Stimulated activated CD8-positive, alpha-beta memory T cell treated with anti-CD3 and anti-CD28 coated beads, Interleukin-4, amount 100 ng/mL, for 24 hours (primary cell): ENCODE data around the gene ADI1.

Source experiments
- DNase-seq: peaks from one replicate; pipeline ENCODE4 v3.0.0-alpha.2; 2020; ENCODE audit warnings: low read depth

Gene ADI1

DNA sequence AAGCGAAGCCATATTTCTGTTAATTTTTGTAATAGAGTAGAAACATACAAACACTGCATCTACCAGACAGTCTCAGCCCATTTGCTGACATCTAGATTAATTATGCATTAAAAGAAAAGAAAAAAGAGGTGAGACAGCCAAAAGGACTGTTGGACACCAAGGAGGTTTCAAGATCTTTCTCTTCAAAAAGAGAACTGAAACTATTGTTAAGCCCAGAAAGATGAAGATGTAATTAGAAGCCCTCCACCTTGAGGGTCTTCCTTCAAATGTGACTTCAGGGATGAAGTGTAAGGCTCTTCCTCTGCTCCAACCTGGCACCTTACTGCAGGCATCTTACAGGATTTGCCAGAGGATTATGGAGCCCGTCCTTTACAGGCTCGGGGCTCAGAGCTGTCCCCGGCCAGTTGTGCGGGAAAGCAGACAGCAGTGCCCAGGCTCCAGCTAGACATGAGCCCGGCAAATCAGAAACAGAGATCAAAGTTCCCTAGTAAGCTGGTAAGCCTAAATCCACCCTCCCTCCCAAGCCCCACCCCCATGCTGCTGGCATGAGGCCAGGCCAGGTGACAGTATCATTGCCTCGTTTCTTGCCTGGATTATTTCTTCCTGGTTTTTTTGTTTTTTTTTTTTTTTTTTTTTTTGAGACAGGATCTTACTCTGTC lies 38.9 kb downstream of the ADI1 start:
- no peak for DNase-seq

DNA sequence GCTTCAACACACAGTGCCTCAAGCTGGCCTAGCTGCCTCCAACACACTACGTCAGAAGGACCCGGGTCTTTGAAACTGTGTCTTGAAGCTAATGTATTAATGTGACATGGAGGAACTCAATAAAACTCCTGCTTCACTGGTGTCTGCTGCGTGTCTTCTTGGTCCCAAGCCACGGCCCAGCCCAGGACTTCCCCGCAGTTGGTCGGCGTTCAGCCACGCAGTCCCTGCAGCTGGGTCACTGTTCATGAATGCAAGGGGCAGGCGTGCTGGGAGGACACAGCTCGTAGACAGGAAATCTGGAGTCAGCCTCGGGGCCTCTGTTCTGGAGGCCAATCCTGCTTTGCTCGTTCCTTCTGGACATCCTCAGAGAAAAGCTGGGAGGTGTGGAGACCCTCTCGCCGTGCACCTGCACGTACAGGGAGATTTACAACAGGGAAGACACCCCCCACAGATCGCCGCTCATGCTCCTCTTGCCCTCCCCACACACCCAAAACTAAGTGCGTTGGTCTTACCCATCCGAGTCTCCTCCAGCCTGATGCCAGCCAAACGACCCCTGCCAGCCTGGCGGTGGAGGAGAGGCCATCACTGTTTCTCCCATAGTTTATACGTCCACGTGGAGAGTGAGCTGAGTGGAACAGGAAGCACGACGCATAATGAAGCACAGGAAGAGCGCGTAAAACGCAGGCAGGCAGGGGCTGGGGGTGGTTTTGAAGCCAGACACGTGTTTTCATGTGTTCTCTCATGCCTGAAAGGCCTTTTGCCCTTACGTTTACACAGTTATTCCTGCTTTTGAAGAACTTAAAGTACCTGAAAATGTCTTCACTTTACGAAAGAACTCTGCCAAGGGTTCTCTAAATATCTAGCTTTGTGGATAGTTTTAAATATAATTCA lies 39.7 kb downstream of the ADI1 start:
- DNase-seq, result no peak

DNA sequence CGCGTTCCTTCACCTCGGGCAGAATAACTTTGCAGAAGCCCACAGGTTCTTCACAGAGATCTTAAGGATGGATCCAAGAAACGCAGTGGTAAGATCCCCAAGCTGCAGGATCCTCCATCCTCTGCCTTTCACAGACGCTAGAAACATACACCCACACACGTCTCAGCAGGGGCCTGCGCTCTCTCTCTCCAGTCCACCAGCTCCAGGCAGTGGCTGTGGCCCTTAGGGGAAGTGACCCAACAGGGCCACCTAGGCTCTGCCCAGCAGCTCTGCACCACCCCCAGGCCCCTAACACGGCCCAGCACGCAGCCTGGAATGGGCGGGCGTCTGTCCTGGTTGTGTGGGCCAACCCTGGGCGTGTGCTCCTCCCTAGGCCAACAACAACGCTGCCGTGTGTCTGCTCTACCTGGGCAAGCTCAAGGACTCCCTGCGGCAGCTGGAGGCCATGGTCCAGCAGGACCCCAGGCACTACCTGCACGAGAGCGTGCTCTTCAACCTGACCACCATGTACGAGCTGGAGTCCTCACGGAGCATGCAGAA lies 40.4 kb downstream of the ADI1 start:
- DNase-seq, result no peak

DNA sequence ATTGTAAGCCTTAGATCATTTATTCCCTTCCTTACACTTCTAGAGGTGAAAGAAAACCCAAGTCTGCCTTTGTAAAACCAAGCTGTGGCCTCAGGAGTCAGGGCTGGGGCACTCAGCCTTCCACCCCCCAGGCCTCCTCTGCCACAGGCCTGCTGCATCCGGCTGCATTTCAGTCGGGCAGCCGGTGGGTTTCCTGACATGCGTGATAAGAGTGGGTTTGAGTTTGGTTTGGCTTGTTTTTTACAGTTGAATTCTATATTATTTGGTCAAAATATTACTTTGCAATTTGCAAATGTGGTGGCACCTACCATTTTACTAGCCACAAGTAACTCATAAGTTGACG lies 42.4 kb downstream of the ADI1 start:
- no peak for DNase-seq

DNA sequence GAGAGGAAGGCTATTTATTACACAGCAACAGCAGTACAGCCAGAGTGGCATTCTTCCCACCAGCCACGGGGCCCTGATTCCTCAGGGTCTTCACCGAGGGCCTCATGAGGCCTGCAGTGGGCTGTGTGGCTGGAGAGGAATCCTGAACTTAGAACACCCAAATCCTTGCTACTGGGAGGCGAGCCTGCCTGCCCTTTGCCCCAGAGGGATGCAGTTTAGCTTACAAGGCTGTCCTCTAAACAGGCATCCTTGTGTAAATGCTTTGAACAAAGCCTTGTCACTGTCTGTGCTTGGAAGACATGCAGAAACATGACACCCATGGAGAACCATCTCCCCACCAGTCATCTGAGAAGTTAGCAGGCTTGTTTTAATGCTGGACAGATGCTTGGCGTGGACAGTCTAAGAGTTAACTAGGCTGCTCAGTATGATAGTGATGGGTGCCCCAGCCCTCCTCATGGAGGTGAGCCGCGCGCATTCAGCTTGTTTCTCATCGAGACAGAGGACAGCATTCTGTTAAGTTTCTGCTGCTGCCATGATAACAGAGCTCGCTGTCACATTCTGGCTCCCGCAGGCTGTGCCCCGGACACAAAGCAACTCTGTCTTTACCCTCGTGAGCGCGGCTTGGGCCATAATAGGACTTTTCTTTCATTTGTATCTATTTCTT lies 42.9 kb downstream of the ADI1 start:
- no peak for DNase-seq

DNA sequence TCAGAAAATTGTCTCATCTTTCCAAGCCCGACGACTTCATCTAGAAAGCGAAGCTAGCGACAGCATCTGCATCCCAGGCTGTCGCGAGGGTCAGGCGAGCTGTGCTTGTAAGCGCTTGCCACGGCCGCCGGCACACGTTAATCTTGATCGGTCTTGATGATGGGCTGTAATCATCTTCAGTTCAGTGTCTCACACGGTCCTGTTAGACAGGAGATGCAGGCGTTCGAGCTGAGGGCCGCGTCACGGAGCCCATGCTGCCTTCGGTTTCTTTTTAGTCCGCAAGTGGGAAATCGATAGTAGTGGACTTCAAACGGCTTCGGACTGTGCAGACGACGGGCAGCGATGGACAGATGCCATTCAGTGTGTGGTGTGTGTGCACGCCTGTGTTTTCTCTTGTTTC lies 43.6 kb downstream of the ADI1 start:
- DNase-seq, result no peak

DNA sequence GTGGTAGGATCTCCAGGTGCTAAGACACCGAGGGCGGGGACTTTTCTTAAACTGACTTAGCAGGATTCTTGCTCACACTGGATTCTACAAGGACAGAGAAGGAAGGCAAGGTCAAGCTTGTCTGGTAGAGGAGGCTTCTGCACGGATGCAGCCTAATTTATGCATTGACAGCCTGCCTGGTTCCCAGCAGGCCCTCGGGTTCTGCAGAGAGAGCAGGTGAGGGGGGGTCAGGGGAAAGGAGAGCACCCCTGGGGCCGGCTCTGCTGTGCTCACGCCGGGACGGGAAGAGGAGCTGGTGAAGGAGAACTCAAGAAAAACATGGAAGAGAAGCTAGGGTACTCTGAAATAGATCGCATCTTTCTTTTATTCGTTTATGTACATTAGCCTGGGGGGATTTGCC lies 46.4 kb downstream of the ADI1 start:
- DNase-seq, result no peak

DNA sequence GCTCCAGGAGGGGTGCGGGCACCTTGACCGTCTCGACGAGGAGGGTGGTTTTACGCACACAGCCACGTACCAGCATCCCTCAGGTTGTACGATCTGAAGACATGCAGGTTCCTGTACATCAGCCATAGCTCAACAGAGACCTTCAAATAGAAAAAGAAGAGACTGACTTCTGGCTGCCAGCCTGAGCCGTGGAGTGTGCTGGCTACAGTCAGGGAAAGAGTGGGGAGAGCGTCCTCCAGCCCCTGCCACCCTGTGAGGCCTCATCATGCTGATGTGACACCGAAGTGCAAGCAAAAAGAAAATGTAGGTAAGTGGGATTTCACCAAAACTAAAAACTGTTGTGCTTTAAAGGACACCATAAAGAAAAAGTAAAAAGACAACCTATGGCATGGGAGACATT lies 47.0 kb downstream of the ADI1 start:
- DNase-seq, result no peak

DNA sequence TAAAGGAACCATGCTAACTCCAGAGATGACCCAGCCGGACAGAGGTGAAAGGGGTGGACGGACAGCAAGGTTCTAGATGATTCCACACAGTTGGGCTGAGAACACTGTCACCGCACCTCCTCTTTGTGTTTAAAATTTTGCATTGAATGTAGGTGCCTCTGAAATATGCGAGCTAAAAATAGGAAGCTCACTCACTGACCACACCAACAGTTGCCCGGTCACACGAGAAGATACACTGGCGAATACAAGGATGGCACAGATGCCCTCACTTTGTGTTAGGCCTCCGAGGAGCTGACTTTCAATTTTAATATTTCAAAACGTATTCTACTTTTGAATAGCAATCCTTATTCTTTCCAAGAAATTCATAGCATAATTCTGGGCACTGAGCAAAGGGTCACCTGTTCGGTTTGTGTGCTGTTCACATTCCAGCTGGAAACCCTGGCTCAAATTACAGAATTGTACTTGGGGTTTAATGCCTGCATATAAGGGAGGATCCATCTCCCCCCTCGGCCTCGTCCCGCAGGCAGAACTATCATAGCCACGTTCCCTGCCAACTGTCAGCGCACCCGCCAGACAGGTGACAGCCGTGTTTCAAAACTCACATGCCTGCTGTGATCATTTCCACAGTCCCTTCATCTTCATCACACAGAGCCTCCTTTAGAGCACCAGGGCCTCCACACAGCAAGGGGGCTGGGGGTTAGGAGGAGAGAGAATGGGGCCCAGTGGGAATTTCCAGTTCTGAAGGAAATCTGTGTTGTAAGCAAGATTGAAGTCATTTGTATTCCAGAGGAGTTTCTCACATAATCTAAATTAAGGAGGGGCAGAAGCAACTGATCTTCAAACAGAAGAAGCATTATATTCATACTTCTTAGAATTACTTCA lies 48.2 kb downstream of the ADI1 start:
- no peak for DNase-seq

DNA sequence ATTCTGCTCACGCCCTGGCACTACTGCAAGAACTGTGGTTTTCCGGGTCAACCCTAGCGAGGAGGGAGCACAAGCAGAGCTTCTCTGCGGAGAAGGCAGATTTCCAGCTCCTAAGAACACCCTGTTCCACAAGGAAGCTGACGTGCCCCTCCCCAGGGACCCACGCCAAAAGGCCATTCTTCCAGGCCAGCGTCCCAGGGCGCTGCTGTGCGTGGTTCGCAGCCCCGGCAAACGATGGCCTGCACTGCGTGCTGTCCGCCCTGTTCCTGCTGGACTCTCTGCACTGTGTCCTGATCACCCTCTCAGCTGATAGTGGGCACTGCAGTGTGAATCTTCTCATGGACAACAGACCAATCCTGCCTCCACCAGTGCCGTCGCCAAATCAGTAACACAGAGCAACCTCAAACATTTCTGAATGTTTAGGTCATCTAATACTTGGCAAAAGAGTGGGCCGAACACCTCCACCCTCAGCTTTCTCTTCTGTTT lies 49.1 kb downstream of the ADI1 start:
- no peak for DNase-seq

DNA sequence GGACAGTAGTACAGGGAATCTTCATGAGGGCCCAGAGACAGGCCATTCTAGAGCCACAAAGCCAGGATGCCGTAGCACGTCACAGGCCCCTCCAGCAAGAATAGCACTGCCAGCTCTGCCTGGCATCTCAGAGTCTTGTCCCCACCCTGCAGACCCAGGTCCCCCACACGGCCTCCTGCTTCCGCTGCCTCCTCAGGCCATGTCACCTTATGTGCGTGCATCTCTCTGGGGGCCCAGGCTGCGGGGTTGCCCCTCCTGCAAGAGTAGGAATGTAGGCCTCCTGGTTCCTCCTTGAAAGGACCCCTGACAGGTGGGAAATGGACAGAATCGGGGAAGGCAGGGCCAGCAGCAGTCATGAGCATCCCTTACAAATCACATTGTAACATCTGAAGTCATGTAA lies 49.8 kb downstream of the ADI1 start:
- DNase-seq, result no peak

DNA sequence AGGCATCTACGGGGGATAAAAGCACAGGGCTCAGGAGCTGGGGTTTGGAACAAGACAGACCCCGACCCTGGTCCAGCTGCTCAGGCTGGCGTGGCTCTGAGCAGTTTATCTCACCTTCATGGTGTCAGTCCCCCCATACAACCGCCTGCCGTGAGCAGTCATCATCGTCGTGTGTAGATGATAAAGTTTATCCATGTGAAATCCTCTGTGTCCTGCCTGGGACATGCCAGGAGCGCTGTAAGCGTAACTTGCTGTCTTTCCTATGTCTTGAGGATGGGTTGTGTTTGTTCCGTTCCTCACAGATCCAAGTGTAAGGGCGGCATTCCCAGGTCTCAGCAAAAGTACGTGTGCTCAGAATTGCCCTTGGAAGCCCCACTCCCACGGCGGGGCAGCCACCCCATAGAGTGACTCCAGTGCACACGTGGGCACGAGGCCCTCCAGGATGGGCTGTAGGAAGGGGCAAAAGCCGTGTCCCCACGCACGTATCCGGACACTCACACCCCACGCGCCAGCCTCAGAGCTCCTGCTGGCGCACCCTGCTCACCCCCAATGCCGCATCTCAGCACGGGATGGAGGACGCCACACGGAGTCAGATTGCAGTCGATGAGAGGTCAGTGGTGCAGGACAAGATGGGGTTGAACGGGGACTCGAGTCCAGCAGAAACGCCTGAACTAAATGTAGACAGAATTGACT lies 50.9 kb downstream of the ADI1 start:
- no peak for DNase-seq

DNA sequence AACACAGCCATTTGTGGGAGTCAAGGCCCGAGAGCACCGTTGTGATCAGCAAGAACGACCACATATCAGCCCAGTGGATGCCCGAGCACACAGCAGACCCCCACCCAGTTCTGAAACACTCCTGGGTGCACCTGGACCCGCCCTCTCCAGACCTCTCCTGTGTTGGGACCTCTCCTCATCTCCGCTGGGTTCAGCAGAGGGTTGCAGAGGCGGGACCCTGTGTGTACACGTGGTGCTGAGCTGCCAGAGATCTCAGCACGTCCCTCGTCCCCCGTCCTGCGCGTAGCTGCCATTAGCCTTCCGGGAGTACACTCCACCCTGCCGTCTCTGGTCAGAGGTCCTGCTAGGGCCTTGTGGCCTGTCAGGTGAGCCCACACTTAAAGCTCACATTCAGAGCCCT lies 51.7 kb downstream of the ADI1 start:
- no peak for DNase-seq

DNA sequence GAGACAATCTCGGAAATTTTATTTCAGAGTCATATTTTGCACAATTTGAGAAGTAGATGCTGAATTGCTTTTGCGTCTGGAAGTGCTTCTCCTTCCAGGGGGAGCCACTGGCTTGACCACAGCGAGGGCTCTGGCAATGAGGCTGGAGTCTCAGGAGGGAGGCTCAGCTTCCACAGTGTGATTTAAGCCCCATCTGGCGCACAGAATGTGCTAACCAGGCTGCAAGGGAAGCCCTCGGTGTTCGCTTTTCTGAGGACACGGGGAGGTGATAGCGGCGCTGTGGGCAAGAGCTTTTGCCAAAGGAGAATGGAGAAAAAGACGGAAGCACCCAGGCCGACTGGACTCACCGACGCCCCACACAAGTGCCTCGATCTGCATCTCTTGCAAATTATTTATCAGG lies 52.4 kb downstream of the ADI1 start:
- DNase-seq, result no peak

DNA sequence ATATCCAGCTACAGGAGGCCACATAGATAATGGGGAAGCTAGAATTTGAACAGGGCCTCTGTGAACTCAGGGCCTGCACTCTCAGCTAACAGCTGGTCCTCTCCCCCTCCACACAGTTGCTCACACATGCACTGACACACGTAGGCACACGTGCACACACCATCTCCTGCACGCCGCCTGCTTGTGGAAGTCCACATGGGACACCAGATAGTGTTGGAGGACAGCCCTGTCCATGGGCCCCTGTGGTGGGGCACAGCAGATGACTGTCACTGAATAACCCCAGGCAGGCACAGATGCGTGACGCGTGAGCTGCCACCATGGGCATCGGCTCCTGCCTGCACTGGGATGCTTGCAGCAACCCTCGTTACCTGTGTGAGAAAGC lies 52.9 kb downstream of the ADI1 start:
- DNase-seq, result no peak

DNA sequence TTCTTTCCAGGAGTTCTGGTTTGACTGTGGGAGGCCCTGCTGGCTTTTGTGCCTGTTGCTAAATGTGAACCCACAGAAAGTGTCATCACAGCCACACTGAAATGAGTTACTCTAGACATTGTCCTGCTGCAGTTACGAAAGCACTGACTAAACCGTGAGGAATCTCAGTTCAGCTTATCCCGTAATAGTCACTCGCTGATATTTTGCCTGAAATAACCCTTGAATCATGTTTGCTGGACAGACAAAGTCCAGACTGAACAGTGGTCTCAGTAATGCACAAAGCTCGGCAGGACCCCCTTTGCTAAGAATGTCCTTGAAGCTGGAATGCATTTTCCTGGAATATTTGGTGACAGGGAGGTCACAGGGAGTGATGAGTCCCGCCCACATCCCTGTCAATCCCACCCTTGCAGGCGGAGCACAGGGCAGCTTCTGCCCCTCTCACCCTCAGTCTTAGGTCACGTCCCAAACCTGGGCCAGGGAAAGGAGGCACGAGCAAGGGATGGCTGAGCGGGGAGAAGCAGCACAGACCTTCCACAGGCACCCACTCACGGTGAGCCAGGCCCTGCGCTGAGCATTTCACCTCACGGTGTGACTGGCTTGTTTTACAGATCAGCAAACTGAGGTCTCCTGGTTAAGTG lies 53.4 kb downstream of the ADI1 start:
- DNase-seq, result no peak

DNA sequence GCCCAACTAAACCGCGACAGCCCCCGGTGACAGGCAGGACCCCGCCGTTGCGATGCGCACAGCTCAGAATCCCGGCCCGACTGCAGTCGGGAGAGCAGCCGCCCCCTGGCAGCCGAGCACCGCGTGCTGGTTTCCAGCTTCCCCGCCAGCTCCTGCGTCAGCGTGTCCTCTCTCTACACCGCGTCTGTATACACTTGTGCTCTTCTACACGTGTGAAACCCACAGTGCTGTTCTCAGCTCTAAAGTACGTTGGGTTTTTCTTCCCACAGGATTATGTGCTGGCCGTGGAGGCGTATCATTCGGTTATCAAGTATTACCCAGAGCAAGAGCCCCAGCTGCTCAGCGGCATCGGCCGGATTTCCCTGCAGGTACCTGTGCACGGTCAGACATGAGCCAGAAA lies 54.0 kb downstream of the ADI1 start:
- no peak for DNase-seq

DNA sequence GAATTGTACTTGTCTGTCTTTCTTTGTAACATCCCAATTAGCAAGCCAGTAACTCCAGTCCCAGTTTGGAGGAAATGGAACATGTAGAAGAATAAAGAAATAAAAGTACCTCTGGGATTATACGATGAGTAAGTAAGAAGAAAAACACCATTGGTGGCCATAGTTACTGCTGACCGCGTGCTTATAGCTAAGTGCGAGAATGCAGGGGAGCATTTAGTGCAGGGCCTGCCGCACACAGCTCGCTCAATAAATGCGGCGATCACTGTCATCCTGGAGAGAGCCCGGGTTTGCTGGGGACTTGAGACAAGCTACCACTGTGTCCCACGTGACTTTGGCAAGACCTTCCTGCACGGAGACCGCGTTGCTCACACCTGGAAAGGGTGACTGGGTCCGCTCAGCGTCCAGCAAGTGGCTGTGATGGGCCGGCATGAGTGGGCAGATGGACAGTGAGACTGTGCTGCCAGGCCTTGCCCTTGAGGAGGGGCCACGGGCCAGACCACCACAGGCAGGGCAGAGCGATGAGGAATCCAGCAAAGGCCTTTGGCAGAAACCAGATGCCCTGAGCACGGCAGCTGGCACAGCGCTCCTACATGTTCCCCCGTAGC lies 54.8 kb downstream of the ADI1 start:
- DNase-seq, result no peak

DNA sequence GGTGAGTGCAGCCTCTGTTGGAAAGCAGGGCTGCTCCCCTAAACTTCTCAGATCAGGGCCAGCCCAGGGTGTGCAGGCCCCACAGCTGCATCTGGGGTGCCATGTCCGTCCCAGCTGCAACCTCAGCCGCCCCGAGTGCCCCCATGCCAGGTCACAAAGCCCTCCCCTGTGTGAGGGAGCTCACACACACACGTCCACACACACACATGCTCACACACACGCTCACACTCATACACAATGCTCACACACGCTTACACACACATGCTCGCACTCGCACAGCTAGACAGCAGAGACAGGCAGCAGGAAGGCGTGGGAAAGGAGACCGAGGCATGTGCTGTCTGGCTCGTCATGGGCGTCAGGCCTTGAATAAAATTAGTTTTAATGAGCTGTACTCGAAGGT lies 55.4 kb downstream of the ADI1 start:
- no peak for DNase-seq

DNA sequence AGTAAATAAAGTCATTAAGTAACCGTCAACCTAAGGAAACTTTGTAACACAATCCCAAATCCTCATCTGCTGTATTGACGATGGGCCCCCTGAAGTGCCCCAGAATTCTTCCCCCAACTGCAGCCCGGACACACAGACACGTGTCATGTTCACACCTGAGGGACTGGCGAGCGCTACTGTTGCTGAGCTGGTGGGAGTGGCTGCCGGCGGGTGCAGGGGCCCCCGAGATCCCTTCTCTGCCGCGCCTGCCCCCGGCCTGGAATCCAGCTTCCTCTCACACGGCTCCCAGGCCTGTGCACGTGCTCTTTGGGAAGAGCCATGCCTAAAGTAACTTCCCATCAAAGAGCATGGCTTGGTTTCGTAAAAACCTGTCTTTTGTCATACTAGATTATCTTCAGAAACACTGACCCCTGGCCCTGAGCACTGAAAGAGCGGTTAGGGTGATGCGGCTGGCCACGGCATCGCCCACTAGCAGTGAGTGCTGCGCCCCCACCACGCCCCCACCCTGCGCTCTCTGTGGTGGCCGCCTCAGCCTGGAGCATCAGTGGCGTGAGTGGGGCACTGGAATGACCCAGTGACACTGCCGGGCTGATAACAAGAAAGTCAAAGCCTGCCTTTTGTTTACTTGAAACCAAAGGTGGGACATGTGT lies 56.0 kb downstream of the ADI1 start:
- DNase-seq, result no peak
